Raji (cell line): ENCODE results near the gene SLC6A18.

Experiments
- POLR2A ChIP-seq: IDR thresholded peaks from 2 replicates; pipeline ENCODE4 v1.6.1; 2011; ENCODE audit warnings: low read depth, low read length, control low read depth; ENCODE audit not compliant: insufficient read depth

The SLC6A18 gene

GRCh38 chr5:1196562-1196961 is 28.6 kb upstream of the SLC6A18 start:
- no peak for TF ChIP-seq POLR2A

DNA sequence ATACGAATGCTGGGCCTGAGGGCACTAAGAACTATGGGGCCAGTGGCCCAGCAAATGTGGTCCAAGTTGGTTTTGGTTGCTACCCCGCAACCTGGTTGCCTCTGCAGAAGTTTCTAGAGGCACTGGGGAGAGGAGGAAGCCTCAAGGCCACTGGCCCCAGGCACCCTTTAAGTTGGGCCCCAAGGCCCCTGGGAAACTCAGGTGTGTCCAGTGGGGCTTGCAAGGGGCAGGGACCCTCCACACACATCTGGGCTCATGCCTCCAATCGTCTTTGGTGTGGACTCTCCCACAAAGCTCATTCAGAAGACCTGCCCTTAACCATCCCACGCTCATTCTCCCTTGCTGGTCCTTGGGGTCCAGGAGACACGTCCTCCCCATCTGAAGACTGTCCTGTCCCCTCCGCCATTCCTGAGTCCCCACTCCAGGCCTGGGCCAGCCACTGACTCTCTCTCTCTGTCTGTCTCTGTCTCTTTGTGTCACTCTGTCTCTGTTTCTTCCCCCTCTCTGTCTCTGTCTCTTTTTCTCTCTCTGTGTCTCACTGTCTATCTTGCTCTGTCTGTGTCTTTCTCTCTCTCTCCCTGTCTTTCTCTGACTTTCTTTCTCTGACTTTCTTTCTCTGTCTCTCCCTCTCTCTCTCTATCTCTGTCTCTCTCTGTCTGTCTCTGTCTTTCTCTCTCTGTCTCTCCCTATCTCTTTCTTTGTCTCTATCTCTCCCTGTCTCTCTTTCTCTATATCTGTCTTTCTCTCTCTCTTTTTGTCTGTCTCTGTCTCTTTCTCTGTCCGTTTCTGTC is 27.1 kb upstream of the SLC6A18 start:
- no peak for TF ChIP-seq POLR2A

DNA sequence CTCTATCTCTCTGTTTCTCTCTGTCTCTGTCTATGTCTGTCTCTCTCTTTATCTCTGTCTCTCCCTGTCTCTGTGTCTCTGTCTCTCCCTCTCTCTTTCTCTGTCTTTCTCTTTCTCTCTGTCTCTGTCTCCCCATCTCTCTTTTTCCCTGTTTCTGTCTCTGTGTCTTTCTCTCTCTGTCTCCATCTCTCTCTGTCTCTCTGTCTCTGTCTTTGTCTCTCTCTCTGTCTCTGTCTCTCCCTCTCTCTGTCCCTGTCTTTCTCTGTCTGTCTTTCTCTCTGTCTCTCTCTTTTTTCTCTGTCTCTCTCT is 25.9 kb upstream of the SLC6A18 start:
- TF ChIP-seq POLR2A = no peak

- TF ChIP-seq POLR2A = no peak
Observed at GRCh38 chr5:1199649-1200494, 25.3 kb upstream of the SLC6A18 start.

- no peak for TF ChIP-seq POLR2A
Observed at GRCh38 chr5:1200495-1201326, 24.5 kb upstream of the SLC6A18 start.

DNA sequence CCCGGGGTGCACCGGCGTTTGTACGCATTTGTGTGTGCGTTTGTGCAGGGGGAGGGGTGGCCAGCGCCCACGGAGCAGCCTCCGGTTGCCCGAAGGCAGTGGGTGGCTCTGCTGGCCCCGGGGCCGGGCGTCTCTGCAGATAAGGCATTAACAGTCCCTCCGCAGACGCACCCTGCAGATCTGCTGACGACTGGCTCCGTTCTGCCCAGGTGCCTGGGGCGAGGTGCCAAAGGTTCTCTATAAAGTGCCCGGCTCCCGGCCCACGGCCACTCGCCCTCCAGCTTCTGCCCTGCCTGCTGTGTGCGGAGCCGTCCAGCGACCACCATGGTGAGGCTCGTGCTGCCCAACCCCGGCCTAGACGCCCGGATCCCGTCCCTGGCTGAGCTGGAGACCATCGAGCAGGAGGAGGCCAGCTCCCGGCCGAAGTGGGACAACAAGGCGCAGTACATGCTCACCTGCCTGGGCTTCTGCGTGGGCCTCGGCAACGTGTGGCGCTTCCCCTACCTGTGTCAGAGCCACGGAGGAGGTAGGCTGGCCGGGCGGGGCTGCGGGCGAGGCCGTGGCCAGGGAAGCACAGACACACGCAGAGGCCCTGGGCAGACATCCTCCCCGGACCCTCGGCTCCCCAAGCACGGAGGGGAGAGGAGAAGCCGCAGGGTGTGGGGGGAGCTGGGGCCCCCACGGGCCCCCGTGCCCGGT is 23.7 kb upstream of the SLC6A18 start, which contains the start of gene SLC6A19:
TSS of gene SLC6A19 (plus strand) at position 269 of the 699 bp plus-strand sequence. CDS start at position 325, 56 bp downstream.
- no peak for TF ChIP-seq POLR2A

GRCh38 chr5:1202026-1202797 is 23.0 kb upstream of the SLC6A18 start:
- no peak for TF ChIP-seq POLR2A

- no peak for TF ChIP-seq POLR2A
Observed at GRCh38 chr5:1202798-1203185, 22.4 kb upstream of the SLC6A18 start.

- no peak for TF ChIP-seq POLR2A
Observed at GRCh38 chr5:1203311-1203967, 21.7 kb upstream of the SLC6A18 start.

DNA sequence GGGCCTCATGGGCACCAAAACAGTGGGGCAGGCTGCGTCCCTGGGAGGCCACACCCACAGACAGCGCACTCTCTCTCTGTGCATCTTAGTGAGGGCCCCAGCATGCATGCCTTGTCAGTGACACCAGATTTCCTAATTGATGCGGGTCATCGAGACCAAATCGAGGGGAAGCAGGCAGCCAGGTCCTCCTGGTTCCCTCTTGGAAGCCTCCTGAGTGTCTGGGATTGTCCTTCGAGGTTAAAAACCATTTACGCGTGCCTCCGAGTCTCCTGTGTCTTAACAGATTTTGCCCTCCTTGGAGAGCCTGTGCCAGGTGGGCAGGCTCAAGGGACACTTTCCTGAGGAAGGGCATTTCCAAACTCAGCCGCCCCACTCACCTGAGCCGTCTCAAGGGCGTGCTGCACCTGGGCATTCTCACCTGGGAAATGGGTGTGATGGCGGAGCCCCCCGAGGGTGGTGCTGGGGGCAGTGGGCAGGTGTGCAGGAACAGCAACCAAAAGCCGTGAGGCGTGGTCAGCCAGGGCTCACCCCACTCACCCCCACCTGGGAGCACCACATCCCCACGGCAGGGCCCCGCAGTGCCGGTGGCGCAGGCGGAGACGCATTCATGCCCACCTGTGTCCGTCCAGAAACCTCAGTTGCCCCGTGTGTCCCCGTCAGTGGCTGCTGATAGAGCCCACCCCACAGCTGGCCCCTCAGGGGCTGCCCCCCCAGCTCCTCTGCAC is 21.1 kb upstream of the SLC6A18 start:
- no peak for TF ChIP-seq POLR2A

DNA sequence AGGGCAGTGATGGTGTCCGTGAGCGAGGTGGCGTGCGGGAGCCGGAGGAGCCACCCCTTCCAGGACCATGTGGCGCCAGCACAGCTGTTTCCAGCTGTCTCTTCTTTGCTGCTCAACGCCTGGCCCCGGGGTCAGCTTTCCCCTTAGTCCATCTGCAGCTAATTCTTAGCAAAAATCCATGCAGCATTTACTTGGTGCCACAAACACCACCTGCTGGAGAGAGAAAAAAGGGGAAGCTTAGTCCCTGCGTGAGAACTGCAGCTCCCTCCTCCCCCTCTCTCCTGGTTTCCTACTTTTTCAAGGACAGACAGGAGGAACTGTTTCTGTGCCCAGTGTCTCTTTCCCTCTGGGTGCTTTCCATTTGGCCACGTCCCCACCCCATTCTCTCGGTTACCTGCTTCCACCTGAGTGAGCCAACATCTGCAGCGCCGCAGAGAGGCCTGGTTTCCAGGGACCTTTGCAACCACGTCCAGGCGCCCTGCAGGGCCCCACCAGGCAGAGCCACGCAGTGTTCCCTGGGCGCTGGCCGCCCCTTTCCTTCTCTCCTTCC is 20.4 kb upstream of the SLC6A18 start:
- no peak for TF ChIP-seq POLR2A
